ENCODE results near the gene ALPL.

DNA sequence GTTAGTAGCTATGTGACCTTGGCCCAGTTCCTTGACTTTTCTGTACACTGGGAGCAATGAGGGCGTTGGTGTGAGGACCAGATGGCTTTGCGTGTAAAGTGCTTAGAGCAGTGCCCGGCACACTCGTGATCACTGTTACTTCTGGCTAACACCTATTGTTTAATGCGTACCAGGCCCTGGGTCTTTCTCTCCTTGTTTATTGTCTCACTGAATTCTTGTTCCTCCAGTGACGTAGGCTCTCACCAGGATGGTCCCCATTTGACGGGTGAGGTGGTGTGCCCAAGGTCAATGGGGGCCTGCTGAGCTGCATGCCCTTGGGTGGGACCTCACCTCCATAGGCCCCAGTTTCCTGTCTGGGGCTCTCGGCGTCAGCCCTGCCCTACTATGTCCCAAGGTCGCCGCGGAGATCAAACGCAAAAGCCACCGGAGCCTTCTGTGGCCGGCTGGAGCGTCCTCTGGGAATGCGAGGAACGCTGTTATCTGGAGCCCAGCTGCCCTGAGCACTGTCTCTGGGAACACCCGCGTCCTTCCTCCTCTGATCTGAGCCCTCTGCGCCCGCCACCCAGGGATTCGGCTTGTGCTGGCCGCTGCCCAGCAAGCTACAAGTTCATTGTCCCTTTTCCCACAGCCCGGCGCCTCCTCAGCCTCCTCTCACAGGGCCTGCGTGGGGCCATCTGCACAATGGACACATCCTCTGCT is 28.9 kb downstream of the ALPL start:
- TF ChIP-seq, protein P1, sequence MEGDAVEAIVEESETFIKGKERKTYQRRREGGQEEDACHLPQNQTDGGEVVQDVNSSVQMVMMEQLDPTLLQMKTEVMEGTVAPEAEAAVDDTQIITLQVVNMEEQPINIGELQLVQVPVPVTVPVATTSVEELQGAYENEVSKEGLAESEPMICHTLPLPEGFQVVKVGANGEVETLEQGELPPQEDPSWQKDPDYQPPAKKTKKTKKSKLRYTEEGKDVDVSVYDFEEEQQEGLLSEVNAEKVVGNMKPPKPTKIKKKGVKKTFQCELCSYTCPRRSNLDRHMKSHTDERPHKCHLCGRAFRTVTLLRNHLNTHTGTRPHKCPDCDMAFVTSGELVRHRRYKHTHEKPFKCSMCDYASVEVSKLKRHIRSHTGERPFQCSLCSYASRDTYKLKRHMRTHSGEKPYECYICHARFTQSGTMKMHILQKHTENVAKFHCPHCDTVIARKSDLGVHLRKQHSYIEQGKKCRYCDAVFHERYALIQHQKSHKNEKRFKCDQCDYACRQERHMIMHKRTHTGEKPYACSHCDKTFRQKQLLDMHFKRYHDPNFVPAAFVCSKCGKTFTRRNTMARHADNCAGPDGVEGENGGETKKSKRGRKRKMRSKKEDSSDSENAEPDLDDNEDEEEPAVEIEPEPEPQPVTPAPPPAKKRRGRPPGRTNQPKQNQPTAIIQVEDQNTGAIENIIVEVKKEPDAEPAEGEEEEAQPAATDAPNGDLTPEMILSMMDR (IDR thresholded peaks at IDR 0.05; ENCODE audit: low read depth, low read length): no peak
- TF ChIP-seq EZH2phosphoT487 (IDR thresholded peaks at IDR 0.05; ENCODE audit: low read depth): no peak

Measured in OCI-LY3 (cell line).